SK-N-SH (cell line): ENCODE measurements around the gene HS6ST3.

Experiments used
- CHD2 ChIP-seq: fragments of 150-350 bp; IDR thresholded peaks from 2 replicates; pipeline ENCODE4 v1.6.1; 2018; ENCODE audit warnings: low read length; ENCODE audit not compliant: partially characterized antibody
- EZH2phosphoT487 ChIP-seq: fragments of 200-600 bp; sonication (generic); IDR thresholded peaks from 2 replicates; pipeline ENCODE4 v1.6.1; 2017; ENCODE audit warnings: low read depth, mixed run types, mild to moderate bottlenecking, antibody characterized with exemption, moderate library complexity, borderline replicate concordance
- FOSL2 ChIP-seq: IDR thresholded peaks from 2 replicates; pipeline ENCODE4 v1.4.0; 2012; ENCODE audit warnings: low read depth, mild to moderate bottlenecking, moderate library complexity, borderline replicate concordance
- GABPA ChIP-seq: IDR thresholded peaks from 2 replicates; pipeline ENCODE4 v1.4.0; 2012; ENCODE audit warnings: low read depth, mild to moderate bottlenecking
- JUND ChIP-seq: IDR thresholded peaks from 2 replicates; pipeline ENCODE4 v1.4.0; 2012
- MEF2A ChIP-seq: IDR thresholded peaks from 2 replicates; pipeline ENCODE4 v1.4.0; 2012; ENCODE audit warnings: low read depth, borderline replicate concordance
- POLR2AphosphoS5 ChIP-seq: IDR thresholded peaks from 2 replicates; pipeline ENCODE4 v1.6.1; 2012; ENCODE audit warnings: low read depth, low read length
- RAD21 ChIP-seq: IDR thresholded peaks from 2 replicates; pipeline ENCODE4 v1.6.1; 2012; ENCODE audit warnings: mild to moderate bottlenecking, low read length
- RFX5 ChIP-seq: IDR thresholded peaks from 2 replicates; pipeline ENCODE4 v1.6.1; 2012; ENCODE audit warnings: mild to moderate bottlenecking, improper control_type of control experiment, low read length
- TAF1 ChIP-seq: IDR thresholded peaks from 2 replicates; pipeline ENCODE4 v1.6.1; 2012; ENCODE audit warnings: low read depth, mild to moderate bottlenecking, low read length, moderate library complexity, borderline replicate concordance
- TF ChIP-seq, protein P1 (sequence below): fragments of 200-600 bp; sonication (generic); IDR thresholded peaks from 2 replicates; pipeline ENCODE4 v1.6.1; 2017; ENCODE audit warnings: antibody characterized with exemption, mild to moderate bottlenecking, moderate library complexity
- TF ChIP-seq, protein P2 (sequence below): IDR thresholded peaks from 2 replicates; pipeline ENCODE4 v1.6.1; 2012; ENCODE audit warnings: mild to moderate bottlenecking, low read depth, low read length, moderate library complexity
- TF ChIP-seq, protein P3 (sequence below): IDR thresholded peaks from 2 replicates; pipeline ENCODE4; 2012

DNA sequence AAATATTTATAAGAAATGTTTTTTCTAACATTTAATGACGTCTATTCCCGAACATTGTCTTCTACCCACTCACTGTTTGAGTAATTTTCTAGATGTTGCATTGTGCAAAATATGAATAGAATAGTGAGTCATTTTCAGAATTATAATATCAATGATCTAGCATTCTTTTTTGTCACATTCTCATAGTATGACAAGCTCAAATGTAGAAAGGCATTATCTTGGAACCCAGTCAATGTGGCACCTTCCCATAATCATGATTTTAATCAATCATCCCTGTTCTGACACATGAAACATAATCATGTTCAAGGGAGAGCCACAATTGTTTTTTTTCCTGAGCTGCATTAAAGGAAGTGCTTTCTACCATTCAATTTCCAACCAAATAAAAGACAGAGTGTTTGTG, 638.6 kb downstream of the HS6ST3 start:
- TF ChIP-seq, protein P1, sequence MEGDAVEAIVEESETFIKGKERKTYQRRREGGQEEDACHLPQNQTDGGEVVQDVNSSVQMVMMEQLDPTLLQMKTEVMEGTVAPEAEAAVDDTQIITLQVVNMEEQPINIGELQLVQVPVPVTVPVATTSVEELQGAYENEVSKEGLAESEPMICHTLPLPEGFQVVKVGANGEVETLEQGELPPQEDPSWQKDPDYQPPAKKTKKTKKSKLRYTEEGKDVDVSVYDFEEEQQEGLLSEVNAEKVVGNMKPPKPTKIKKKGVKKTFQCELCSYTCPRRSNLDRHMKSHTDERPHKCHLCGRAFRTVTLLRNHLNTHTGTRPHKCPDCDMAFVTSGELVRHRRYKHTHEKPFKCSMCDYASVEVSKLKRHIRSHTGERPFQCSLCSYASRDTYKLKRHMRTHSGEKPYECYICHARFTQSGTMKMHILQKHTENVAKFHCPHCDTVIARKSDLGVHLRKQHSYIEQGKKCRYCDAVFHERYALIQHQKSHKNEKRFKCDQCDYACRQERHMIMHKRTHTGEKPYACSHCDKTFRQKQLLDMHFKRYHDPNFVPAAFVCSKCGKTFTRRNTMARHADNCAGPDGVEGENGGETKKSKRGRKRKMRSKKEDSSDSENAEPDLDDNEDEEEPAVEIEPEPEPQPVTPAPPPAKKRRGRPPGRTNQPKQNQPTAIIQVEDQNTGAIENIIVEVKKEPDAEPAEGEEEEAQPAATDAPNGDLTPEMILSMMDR: no peak
- TF ChIP-seq POLR2AphosphoS5 (no peak), EZH2phosphoT487 (no peak), MEF2A (no peak), RAD21 (no peak), RFX5 (no peak), CHD2 (no peak), GABPA (no peak), TAF1 (no peak), FOSL2 (no peak), JUND (no peak)
- TF ChIP-seq, protein P2, sequence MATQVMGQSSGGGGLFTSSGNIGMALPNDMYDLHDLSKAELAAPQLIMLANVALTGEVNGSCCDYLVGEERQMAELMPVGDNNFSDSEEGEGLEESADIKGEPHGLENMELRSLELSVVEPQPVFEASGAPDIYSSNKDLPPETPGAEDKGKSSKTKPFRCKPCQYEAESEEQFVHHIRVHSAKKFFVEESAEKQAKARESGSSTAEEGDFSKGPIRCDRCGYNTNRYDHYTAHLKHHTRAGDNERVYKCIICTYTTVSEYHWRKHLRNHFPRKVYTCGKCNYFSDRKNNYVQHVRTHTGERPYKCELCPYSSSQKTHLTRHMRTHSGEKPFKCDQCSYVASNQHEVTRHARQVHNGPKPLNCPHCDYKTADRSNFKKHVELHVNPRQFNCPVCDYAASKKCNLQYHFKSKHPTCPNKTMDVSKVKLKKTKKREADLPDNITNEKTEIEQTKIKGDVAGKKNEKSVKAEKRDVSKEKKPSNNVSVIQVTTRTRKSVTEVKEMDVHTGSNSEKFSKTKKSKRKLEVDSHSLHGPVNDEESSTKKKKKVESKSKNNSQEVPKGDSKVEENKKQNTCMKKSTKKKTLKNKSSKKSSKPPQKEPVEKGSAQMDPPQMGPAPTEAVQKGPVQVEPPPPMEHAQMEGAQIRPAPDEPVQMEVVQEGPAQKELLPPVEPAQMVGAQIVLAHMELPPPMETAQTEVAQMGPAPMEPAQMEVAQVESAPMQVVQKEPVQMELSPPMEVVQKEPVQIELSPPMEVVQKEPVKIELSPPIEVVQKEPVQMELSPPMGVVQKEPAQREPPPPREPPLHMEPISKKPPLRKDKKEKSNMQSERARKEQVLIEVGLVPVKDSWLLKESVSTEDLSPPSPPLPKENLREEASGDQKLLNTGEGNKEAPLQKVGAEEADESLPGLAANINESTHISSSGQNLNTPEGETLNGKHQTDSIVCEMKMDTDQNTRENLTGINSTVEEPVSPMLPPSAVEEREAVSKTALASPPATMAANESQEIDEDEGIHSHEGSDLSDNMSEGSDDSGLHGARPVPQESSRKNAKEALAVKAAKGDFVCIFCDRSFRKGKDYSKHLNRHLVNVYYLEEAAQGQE: no peak
- TF ChIP-seq, protein P3, sequence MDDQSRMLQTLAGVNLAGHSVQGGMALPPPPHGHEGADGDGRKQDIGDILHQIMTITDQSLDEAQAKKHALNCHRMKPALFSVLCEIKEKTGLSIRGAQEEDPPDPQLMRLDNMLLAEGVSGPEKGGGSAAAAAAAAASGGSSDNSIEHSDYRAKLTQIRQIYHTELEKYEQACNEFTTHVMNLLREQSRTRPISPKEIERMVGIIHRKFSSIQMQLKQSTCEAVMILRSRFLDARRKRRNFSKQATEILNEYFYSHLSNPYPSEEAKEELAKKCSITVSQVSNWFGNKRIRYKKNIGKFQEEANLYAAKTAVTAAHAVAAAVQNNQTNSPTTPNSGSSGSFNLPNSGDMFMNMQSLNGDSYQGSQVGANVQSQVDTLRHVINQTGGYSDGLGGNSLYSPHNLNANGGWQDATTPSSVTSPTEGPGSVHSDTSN: no peak
